ENCODE results near the gene ABCB11.

DNA sequence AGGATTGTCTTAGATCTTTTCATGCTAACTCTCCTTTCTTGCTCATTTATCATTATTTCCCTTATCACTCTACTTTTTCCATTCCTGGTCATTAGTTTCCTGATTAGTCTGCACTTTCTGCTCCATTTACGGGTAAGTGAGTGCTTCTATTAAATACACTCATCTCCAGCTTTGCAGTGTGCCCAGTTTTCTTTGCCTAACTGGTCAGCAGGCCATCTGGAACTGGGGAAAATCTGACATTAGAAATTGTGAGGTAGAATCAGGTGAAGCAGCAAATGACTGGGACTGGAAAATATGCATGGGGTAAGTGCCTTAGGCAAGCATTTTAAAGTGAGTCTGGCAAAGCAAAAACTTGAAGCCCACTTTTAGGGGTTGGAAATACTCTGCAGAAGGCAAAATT is 100.9 kb downstream of the ABCB11 start:
- TF ChIP-seq, protein P1, sequence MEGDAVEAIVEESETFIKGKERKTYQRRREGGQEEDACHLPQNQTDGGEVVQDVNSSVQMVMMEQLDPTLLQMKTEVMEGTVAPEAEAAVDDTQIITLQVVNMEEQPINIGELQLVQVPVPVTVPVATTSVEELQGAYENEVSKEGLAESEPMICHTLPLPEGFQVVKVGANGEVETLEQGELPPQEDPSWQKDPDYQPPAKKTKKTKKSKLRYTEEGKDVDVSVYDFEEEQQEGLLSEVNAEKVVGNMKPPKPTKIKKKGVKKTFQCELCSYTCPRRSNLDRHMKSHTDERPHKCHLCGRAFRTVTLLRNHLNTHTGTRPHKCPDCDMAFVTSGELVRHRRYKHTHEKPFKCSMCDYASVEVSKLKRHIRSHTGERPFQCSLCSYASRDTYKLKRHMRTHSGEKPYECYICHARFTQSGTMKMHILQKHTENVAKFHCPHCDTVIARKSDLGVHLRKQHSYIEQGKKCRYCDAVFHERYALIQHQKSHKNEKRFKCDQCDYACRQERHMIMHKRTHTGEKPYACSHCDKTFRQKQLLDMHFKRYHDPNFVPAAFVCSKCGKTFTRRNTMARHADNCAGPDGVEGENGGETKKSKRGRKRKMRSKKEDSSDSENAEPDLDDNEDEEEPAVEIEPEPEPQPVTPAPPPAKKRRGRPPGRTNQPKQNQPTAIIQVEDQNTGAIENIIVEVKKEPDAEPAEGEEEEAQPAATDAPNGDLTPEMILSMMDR (conservative IDR thresholded peaks at IDR 0.05) = no peak
- no peak for TF ChIP-seq EZH2 (IDR thresholded peaks at IDR 0.05; ENCODE audit: low read depth)
